Right ventricle myocardium superior (tissue), 1 donor: Measurements from ENCODE around the gene TEK. TPM values are rescaled to one million over a fixed set of nuclear protein-coding genes. Genes with fewer than 3 reads are reported as not detected.

ENCODE experiments used
- ATAC-seq: fragments of 200-7000 bp; cut with Tn5 transposase; one replicate; pipeline ENCODE4 v1.9.1; 2020; ENCODE audit warnings: mild to moderate bottlenecking; ENCODE audit not compliant: poor library complexity
- DNase-seq: peaks from one replicate; pipeline ENCODE4 v3.0.0-alpha.2; 2020
- intact Hi-C: fragments of 100-400 bp; cut with DNase I; formaldehyde crosslinking; loops from one replicate; pipeline ENCODE4 v1.11.2; 2022
- total RNA-seq: library from RNA; stranded (reverse); fragmentation: NEBNext Ultra II Directional; extraction: Animal tissue kit (Norgen Biotek cat#: 25700); gene quantifications from one replicate; pipeline ENCODE4 v1.2.1, GENCODE V29; 2021
- donor health status: DM: no; HTN: yes; CAD: no; lungs with severe emphysema.

TEK gene
- total RNA-seq, 1 donor from 2014 or later: 19.1 TPM

- intact Hi-C loops: loop anchor here (5.0 kb wide), 1 partner anchor 246 kb away; no protein-coding TSS in a partner anchor
- DNase-seq (no peak), ATAC-seq (no peak)
Measured at GRCh38 chr9:27278374-27278773, 169.3 kb downstream of the TEK start.

GRCh38 chr9:27279611-27280010, 170.6 kb downstream of the TEK start:
- no peak for ATAC-seq
- DNase-seq: no peak
- intact Hi-C loops: loop anchor here (5.0 kb wide), 1 partner anchor 247 kb away; no protein-coding TSS in a partner anchor

Other genes starting within 250 kb of the TEK start
- gene CAAP1, start 216.4 kb upstream of the TEK start, total RNA-seq: 5.0 TPM
- 28.5 TPM for gene PLAA, start 162.0 kb upstream of the TEK start, total RNA-seq
- 10.6 TPM for gene IFT74, start 152.8 kb upstream of the TEK start, total RNA-seq
- gene LRRC19, start 103.6 kb upstream of the TEK start, total RNA-seq: not detected
- not detected for gene EQTN, start 187.9 kb downstream of the TEK start, total RNA-seq